SK-N-SH treated with all-trans-retinoic acid at 6 μM for 48 hours (cell line): ENCODE measurements around the gene AIG1.

ENCODE experiments used
- ARNTL ChIP-seq: fragments of 450-650 bp; formaldehyde crosslinking; IDR thresholded peaks from 2 replicates; pipeline ENCODE4 v1.5.0; 2020; ENCODE audit warnings: low read depth, mild to moderate bottlenecking, moderate library complexity, borderline replicate concordance
- BACH2 ChIP-seq: fragments of 250-450 bp; sonication (Bioruptor Pico); IDR thresholded peaks from 2 replicates; pipeline ENCODE4 v1.9.0; 2021; ENCODE audit warnings: mild to moderate bottlenecking, borderline replicate concordance
- ESRRG ChIP-seq: fragments of 250-450 bp; sonication (Bioruptor Pico); IDR thresholded peaks from 2 replicates; pipeline ENCODE4 v1.6.1; 2021; ENCODE audit warnings: mild to moderate bottlenecking
- GLIS3 ChIP-seq: fragments of 250-450 bp; sonication (Bioruptor Pico); IDR thresholded peaks from 2 replicates; pipeline ENCODE4 v1.5.0; 2020; ENCODE audit warnings: mild to moderate bottlenecking, moderate library complexity
- PATZ1 ChIP-seq: fragments of 250-450 bp; sonication (Bioruptor Pico); IDR thresholded peaks from 2 replicates; pipeline ENCODE4 v1.8.0; 2020; ENCODE audit warnings: mild to moderate bottlenecking, moderate library complexity, borderline replicate concordance
- ZC3H10 ChIP-seq: fragments of 250-450 bp; sonication (Bioruptor Pico); IDR thresholded peaks from 2 replicates; pipeline ENCODE4 v1.5.1; 2021; ENCODE audit warnings: mild to moderate bottlenecking, moderate library complexity
- TF ChIP-seq, protein P1 (sequence below): fragments of 250-450 bp; sonication (Bioruptor Pico); IDR thresholded peaks from 2 replicates; pipeline ENCODE4 v1.5.0; 2020; ENCODE audit warnings: mild to moderate bottlenecking, moderate library complexity

GRCh38 chr6:143247586-143247985, 186.9 kb downstream of the AIG1 start:
- TF ChIP-seq ESRRG (no peak), ARNTL (CRISPR knock-in tag) (no peak), BACH2 (CRISPR knock-in tag) (no peak), ZC3H10 (CRISPR knock-in tag) (no peak), PATZ1 (CRISPR knock-in tag) (no peak), GLIS3 (CRISPR knock-in tag) (no peak)
- TF ChIP-seq, protein P1, sequence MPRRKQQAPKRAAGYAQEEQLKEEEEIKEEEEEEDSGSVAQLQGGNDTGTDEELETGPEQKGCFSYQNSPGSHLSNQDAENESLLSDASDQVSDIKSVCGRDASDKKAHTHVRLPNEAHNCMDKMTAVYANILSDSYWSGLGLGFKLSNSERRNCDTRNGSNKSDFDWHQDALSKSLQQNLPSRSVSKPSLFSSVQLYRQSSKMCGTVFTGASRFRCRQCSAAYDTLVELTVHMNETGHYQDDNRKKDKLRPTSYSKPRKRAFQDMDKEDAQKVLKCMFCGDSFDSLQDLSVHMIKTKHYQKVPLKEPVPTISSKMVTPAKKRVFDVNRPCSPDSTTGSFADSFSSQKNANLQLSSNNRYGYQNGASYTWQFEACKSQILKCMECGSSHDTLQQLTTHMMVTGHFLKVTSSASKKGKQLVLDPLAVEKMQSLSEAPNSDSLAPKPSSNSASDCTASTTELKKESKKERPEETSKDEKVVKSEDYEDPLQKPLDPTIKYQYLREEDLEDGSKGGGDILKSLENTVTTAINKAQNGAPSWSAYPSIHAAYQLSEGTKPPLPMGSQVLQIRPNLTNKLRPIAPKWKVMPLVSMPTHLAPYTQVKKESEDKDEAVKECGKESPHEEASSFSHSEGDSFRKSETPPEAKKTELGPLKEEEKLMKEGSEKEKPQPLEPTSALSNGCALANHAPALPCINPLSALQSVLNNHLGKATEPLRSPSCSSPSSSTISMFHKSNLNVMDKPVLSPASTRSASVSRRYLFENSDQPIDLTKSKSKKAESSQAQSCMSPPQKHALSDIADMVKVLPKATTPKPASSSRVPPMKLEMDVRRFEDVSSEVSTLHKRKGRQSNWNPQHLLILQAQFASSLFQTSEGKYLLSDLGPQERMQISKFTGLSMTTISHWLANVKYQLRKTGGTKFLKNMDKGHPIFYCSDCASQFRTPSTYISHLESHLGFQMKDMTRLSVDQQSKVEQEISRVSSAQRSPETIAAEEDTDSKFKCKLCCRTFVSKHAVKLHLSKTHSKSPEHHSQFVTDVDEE: no peak
